GM12865 (cell line): ENCODE results near the gene BABAM2.

Source experiments
- DNase-seq: peaks from one replicate; pipeline ENCODE4 v3.0.0; 2010; ENCODE audit warnings: low read depth
- H3K4me3 ChIP-seq: 2 replicates; pipeline ENCODE4 v1.5.1; 2011; ENCODE audit warnings: mild to moderate bottlenecking, low read depth, low read length, control low read depth
- TF ChIP-seq, protein P1 (sequence below): IDR thresholded peaks from 2 replicates; pipeline ENCODE4 v1.5.1; 2011; ENCODE audit warnings: low read length, control low read depth, low read depth, inconsistent platforms; ENCODE audit not compliant: insufficient read depth; ENCODE audit errors: missing control alignments

Gene BABAM2

DNA sequence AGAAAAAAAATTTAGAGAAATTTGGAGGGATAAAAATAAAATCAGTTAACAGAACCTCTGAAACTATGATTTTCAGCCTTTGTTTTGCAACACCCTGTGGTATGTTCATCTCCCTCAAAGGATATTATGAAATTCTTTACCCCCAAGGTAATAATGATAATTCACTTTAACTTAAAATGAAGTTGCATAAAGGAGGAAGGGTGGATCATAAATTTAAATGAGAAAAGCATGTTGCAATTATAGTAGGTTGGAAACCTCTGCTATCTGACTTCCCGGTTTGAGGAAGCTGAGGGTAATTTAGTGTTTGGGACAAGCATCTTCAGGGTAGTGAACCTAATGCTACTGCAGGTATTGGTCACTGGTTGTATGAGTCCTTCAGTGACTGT lies 102.9 kb downstream of the BABAM2 start:
- no peak for DNase-seq
- TF ChIP-seq, protein P1, sequence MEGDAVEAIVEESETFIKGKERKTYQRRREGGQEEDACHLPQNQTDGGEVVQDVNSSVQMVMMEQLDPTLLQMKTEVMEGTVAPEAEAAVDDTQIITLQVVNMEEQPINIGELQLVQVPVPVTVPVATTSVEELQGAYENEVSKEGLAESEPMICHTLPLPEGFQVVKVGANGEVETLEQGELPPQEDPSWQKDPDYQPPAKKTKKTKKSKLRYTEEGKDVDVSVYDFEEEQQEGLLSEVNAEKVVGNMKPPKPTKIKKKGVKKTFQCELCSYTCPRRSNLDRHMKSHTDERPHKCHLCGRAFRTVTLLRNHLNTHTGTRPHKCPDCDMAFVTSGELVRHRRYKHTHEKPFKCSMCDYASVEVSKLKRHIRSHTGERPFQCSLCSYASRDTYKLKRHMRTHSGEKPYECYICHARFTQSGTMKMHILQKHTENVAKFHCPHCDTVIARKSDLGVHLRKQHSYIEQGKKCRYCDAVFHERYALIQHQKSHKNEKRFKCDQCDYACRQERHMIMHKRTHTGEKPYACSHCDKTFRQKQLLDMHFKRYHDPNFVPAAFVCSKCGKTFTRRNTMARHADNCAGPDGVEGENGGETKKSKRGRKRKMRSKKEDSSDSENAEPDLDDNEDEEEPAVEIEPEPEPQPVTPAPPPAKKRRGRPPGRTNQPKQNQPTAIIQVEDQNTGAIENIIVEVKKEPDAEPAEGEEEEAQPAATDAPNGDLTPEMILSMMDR = no peak
- H3K4me3 ChIP-seq = no peak overlapping the region

DNA sequence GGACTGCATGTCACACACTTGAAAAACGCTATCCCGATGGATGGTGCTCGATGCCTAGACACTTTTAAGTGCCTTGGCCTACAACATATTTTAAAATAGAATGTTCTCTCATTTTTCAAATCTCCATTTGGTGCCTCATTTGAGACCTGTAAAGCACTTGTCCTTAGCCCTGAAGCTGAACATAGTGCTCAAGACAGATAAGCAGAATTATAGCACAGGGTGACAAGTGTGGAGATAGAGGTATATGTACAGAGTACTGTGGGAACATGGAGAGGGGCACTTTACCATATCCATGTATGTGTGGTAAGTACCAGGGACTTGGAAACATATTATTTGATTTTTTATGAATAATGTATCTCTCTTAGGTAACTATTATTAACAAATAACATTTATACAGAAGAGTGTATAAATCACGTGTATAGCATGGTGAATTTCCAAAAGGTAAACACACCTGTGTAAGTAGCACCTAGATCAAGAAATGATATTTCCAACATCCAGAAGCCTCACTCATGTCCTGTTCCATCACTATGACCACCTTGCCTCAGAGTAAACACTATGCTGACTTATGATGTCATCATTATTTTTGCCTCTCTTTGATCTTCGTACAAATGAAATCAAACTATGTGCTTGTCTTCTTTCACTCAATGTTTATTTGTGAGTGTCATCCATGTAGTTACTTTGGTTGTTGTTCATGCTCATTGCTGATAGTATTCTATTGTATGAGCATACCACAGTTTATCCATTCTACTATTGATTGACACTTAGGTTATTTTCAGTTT lies 103.6 kb downstream of the BABAM2 start:
- TF ChIP-seq, protein P1 = no peak
- DNase-seq = no peak
- H3K4me3 ChIP-seq = no peak overlapping the region

DNA sequence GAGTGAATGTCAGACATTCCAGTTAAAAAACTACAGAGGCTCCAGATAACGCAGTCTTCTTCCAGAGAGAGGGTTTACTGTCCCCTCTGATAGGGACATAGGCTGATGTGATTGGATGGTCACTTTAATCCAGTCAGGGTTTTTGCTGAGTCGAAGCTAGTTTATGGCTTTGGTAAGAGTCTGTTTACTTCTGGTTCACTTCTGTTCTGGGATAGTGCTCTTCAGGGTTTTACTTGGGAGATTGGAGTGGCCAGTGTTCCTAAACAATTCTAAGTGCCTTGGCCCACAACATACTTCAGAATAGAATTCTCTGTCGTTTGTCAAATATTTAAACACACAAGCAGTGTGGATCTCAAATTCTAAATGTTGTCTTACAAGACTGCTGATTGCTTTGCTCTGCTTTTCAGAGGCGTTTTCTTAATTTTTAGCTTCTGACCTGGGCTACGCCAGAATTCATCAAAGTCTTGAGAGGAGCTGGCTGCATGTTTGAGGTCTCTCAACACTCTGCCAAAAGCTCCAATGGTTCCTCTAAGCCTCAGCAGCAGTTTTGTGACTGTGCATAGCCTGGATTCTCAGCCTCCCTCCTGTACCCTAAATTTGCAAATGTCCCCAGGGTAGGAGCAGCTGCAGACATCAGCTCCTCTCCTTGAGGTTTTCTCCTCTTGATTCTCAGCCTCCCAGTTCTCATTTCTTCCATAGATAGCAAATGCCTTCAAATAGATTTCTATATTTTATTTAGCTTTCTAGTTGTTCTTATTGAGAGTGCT lies 105.8 kb downstream of the BABAM2 start:
- no peak overlapping the region for H3K4me3 ChIP-seq
- DNase-seq = no peak
- TF ChIP-seq, protein P1 = no peak

DNA sequence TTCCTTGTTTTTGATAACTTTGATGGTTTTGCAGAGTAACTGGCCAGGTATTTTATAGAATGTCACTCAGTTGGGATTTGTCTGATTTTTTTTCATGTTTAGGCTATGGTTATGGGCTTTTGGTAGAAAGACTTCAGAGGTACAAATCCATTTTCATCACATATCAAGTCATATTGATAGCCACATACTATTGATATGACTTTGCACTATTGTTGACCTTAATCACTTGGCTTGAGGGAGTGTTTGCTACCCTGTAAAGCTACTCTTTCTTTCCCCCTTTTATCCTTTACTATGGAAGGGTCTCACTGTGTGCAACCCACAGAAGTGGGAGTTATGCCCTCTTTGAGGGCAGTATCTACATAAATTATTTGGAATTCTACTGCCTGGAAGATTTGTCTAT lies 109.8 kb downstream of the BABAM2 start:
- TF ChIP-seq, protein P1 = no peak
- DNase-seq = no peak

DNA sequence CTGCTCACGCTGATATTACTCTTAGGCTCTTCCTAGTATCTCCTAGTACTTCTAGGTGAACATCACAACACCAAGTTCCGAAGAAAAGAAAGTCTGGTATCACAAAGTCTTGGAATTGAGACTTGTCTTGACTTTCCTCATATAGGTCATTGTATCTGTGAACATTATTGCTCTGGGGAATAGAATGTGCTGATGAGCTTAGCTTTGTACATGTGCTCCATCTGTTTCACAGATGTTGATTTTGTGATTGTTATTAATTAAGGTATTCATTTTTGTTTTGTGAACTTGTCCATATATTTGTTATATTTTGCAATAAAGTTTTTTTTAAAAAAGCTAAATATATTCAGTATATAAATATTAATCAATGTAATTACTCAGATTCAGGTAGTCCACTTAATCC lies 111.7 kb downstream of the BABAM2 start:
- DNase-seq = no peak
- TF ChIP-seq, protein P1 = no peak
- H3K4me3 ChIP-seq = no peak overlapping the region

More for the DNA sequence above, 109.8 kb downstream of the BABAM2 start:
- H3K4me3 ChIP-seq = no peak overlapping the region

DNA sequence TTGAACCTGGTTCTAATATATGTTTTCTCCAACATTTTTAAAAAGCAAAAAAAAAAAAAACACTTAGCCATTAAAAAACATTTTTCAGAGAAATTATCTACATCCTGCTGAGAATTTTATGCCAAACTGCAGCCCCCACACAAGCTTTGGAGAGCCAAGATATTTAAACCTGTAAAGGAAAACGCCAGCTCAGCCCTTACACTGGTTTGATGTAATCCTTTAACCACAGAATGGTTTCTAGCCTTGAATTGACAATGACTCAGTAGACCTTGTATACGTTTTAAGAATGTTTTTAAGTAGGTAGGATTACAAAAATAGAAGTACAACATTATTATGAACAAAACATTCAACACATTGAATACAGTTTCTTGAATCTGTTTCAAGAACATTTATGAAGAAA lies 113.6 kb downstream of the BABAM2 start:
- TF ChIP-seq, protein P1 = no peak
- DNase-seq = no peak
- no peak overlapping the region for H3K4me3 ChIP-seq

DNA sequence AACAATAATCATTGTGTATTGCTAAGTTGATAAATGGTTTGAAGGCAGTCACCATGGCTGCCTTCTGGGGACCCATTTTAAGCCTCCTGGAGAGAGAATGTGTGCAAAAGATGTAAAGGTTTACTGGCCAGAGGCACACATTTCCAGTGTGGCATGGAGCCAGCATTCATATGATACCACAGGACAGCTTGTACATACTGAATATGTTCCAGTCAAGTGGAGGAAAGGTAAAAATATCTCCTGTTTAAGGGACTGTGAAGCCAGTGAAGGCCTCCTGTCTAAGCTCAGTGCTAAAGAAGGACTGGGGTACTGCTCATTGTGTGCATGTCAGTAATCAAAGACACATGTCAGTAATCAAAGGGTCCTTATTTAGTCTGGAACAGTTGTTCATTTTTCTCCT lies 119.2 kb downstream of the BABAM2 start:
- TF ChIP-seq, protein P1 = no peak
- H3K4me3 ChIP-seq = no peak overlapping the region
- no peak for DNase-seq
